Mucosa of gallbladder (tissue), 1 donor: ENCODE data around the gene EFR3B. TPM values are rescaled to one million over a fixed set of nuclear protein-coding genes. Genes with fewer than 3 reads are reported as not detected.

ENCODE experiments used
- DNase-seq: peaks from one replicate; pipeline ENCODE4 v3.0.0-alpha.2; 2020; ENCODE audit warnings: low spot score
- total RNA-seq: library from RNA; stranded (reverse); gene quantifications from one replicate; pipeline ENCODE4 v1.2.1, GENCODE V29; 2021
- donor health status: DM: no; HTN: no; CAD: no.

The EFR3B gene
- total RNA-seq, 1 donor from 2014 or later, result 1.8 TPM

- DNase-seq, result no peak
These were observed 135.3 kb downstream of the EFR3B start for GRCh38 chr2:25177211-25177611.

- no peak for DNase-seq
These were observed 137.1 kb downstream of the EFR3B start for GRCh38 chr2:25178976-25179375.

- no peak for DNase-seq
These were observed 142.4 kb downstream of the EFR3B start for GRCh38 chr2:25184254-25184653.

GRCh38 chr2:25187729-25188350 is 146.0 kb downstream of the EFR3B start:
- DNase-seq, result no peak

- no peak for DNase-seq
These were observed 146.5 kb downstream of the EFR3B start for GRCh38 chr2:25188405-25188804.

- no peak for DNase-seq
These were observed 148.7 kb downstream of the EFR3B start for GRCh38 chr2:25190536-25190935.

GRCh38 chr2:25194576-25195122 is 152.8 kb downstream of the EFR3B start:
- DNase-seq, result no peak

GRCh38 chr2:25197336-25198208 is 155.7 kb downstream of the EFR3B start:
- no peak for DNase-seq

- DNase-seq, result no peak
These were observed 156.3 kb downstream of the EFR3B start for GRCh38 chr2:25198209-25198525.

- DNase-seq, result no peak
These were observed 156.7 kb downstream of the EFR3B start for GRCh38 chr2:25198576-25198975.

- DNase-seq, result no peak
These were observed 159.4 kb downstream of the EFR3B start for GRCh38 chr2:25201265-25201664.

GRCh38 chr2:25201794-25202193 is 159.9 kb downstream of the EFR3B start:
- no peak for DNase-seq

GRCh38 chr2:25202275-25202674 is 160.4 kb downstream of the EFR3B start:
- DNase-seq, result no peak

- DNase-seq, result no peak
These were observed 162.4 kb downstream of the EFR3B start for GRCh38 chr2:25204190-25204838.

- no peak for DNase-seq
These were observed 165.2 kb downstream of the EFR3B start for GRCh38 chr2:25207078-25207545.

Other genes starting within 250 kb of the EFR3B start
- gene PTRHD1, start 248.7 kb upstream of the EFR3B start, total RNA-seq, result 20.5 TPM
- gene CENPO, start 248.7 kb upstream of the EFR3B start, total RNA-seq, result 3.7 TPM
- 30.1 TPM for gene ADCY3, start 121.8 kb upstream of the EFR3B start, total RNA-seq
- gene DNAJC27, start 70.1 kb upstream of the EFR3B start, total RNA-seq, result 6.1 TPM
- 6.8 TPM for gene POMC, start 126.5 kb downstream of the EFR3B start, total RNA-seq